Sigmoid colon (tissue), 7 donors: ENCODE results near the gene MFSD2A. TPM values are rescaled to one million over a fixed set of nuclear protein-coding genes. Genes with fewer than 3 reads are reported as not detected.

ENCODE experiments used
- DNase-seq: peaks from one replicate; pipeline ENCODE4 v3.0.0-alpha.2; 2019
- H3K27ac ChIP-seq, 4 donors: fragments of 200-600 bp; sonication (generic); one replicate each; pipeline ENCODE4 v1.5.1; 2016 to 2019; ENCODE audit warnings: mild to moderate bottlenecking in 1 of 4
- H3K27me3 ChIP-seq, 3 donors: fragments of 200-600 bp; sonication (generic); one replicate each; pipeline ENCODE4 v1.5.1; 2019; ENCODE audit warnings: mild to moderate bottlenecking in 1 of 3
- H3K36me3 ChIP-seq, 4 donors: fragments of 200-600 bp; sonication (generic); one replicate each; pipeline ENCODE4 v1.5.1; 2016 to 2019
- H3K4me1 ChIP-seq, 4 donors: fragments of 200-600 bp; sonication (generic); one replicate each; pipeline ENCODE4 v1.5.1; 2017 to 2019
- H3K4me3 ChIP-seq, 4 donors: fragments of 200-600 bp; sonication (generic); one replicate each; pipeline ENCODE4 v1.5.1; 2017 to 2019; ENCODE audit warnings: mild to moderate bottlenecking in 2 of 4, moderate library complexity in 1 of 4
- H3K9me3 ChIP-seq, 4 donors: fragments of 200-600 bp in 3 of 4; sonication (generic) in 3 of 4; one replicate each; pipeline versions ENCODE4 v1.5.1 to v1.6.1; 2013 to 2019
- CTCF ChIP-seq, 4 experiments: fragments of 450-650 bp in 3 of 4; fragments of 200-600 bp in 1 of 4; IDR thresholded peaks; one replicate each; pipeline ENCODE4 v1.5.1; 2016 to 2019; ENCODE audit warnings: antibody characterized with exemption in 4 of 4, mild to moderate bottlenecking in 3 of 4, moderate library complexity in 2 of 4
- EP300 ChIP-seq, 4 donors: sonication (generic); formaldehyde crosslinking; IDR thresholded peaks; one replicate each; pipeline ENCODE4 v1.6.1; 2017; ENCODE audit warnings: antibody characterized with exemption in 4 of 4
- POLR2A ChIP-seq, 2 donors: fragments of 450-650 bp; IDR thresholded peaks; one replicate each; pipeline ENCODE4 v1.6.1; 2016; ENCODE audit warnings: antibody characterized with exemption in 2 of 2, mild to moderate bottlenecking in 2 of 2, moderate library complexity in 2 of 2
- POLR2AphosphoS5 ChIP-seq, 4 donors: sonication (generic); formaldehyde crosslinking; IDR thresholded peaks; one replicate each; pipeline ENCODE4 v1.6.1; 2017; ENCODE audit warnings: antibody characterized with exemption in 4 of 4
- WGBS, 2 donors: extraction: QIAGEN DNeasy Blood & Tissue Kit; methylation state at CpG; one replicate each; pipeline ENCODE4 v1.1.7; 2013; 5-methylcytosine and 5-hydroxymethylcytosine counted together
- intact Hi-C: fragments of 100-400 bp; cut with DNase I; formaldehyde crosslinking; loops from one replicate; pipeline ENCODE4 v1.15.1; 2023
- polyA plus RNA-seq, 3 donors: library from polyadenylated mRNA; stranded (reverse); fragments of 200-250 nt; gene quantifications; one replicate each; pipeline ENCODE4 v1.2.3, GENCODE V29; 2013
- total RNA-seq, 4 donors: library from RNA; depleted of rRNA; stranded (reverse); fragments of >200 nt; gene quantifications; one replicate each; pipeline ENCODE4 v1.1.0, GENCODE V29; 2016
- donor health status: healthy with polysubstance abuse.
- donor health status: Bipolar disorder and iron deficiency.
- donor health status: healthy.

The MFSD2A gene
- total and polyA plus RNA-seq, 7 donors: 1.3 to 26.5 (median 5.0) TPM

- peak overlapping the region in 3 of 4 donors; percentile 53 to 63 (median 58) for H3K27ac ChIP-seq
- H3K4me3 ChIP-seq: peak overlapping the region; percentile 22 to 61 (median 50)
- H3K36me3 ChIP-seq: no peaks in the 10 kb centered on the region
- intact Hi-C loops: no loop called here
- no peaks in the 10 kb centered on the region for H3K27me3 ChIP-seq
- no peaks in the 10 kb centered on the region for H3K9me3 ChIP-seq
- DNase-seq: no peak
- TF ChIP-seq POLR2AphosphoS5 (IDR thresholded peaks at IDR 0.05) (no peak), CTCF (IDR thresholded peaks at IDR 0.05) (no peak), EP300 (IDR thresholded peaks at IDR 0.05) (no peak), POLR2A (IDR thresholded peaks at IDR 0.05) (no peak)
- WGBS, 2 donors: 4 to 15% methylated on average over 36 of the region's 36 CpGs
- H3K4me1 ChIP-seq: peaks cover 0 to 43% (median 32%) of the 10 kb centered on the region in 4 donors
Observed at GRCh38 chr1:39955547-39956539, 898 bp downstream of the MFSD2A start.

- Histone ChIP-seq H3K27ac (no peak overlapping the region), H3K4me3 (no peak overlapping the region), H3K9me3 (no peaks in the 10 kb centered on the region), H3K27me3 (no peaks in the 10 kb centered on the region), H3K4me1 (peaks cover 0 to 32% (median 22%) of the 10 kb centered on the region in 4 donors), H3K36me3 (no peaks in the 10 kb centered on the region)
- intact Hi-C loops: no loop called here
- DNase-seq: no peak
- no peak for TF ChIP-seq POLR2AphosphoS5 (IDR thresholded peaks at IDR 0.05)
- TF ChIP-seq EP300 (IDR thresholded peaks at IDR 0.05): no peak
- no peak for TF ChIP-seq CTCF (IDR thresholded peaks at IDR 0.05)
- TF ChIP-seq POLR2A (IDR thresholded peaks at IDR 0.05): no peak
- 85 to 92% methylated on average over 3 of the region's 3 CpGs for WGBS, 2 donors
Observed at GRCh38 chr1:39957299-39958015, 2.5 kb downstream of the MFSD2A start.

GRCh38 chr1:39958403-39959200 is 3.7 kb downstream of the MFSD2A start:
- intact Hi-C loops: no loop called here
- Histone ChIP-seq H3K36me3 (no peaks in the 10 kb centered on the region), H3K4me3 (no peak overlapping the region), H3K27ac (no peak overlapping the region), H3K27me3 (no peaks in the 10 kb centered on the region), H3K4me1 (peaks cover 0 to 23% (median 19%) of the 10 kb centered on the region in 4 donors), H3K9me3 (no peaks in the 10 kb centered on the region)
- no peak for DNase-seq
- 80 to 85% methylated on average over 7 of the region's 7 CpGs for WGBS, 2 donors
- TF ChIP-seq POLR2AphosphoS5 (IDR thresholded peaks at IDR 0.05) (no peak), EP300 (IDR thresholded peaks at IDR 0.05) (no peak), POLR2A (IDR thresholded peaks at IDR 0.05) (no peak), CTCF (IDR thresholded peaks at IDR 0.05) (no peak)

GRCh38 chr1:39959651-39960333 is 4.8 kb downstream of the MFSD2A start:
- Histone ChIP-seq H3K4me3 (no peak overlapping the region), H3K27me3 (no peaks in the 10 kb centered on the region), H3K9me3 (no peaks in the 10 kb centered on the region), H3K27ac (no peak overlapping the region), H3K4me1 (peaks cover 0 to 16% (median 16%) of the 10 kb centered on the region in 4 donors), H3K36me3 (no peaks in the 10 kb centered on the region)
- TF ChIP-seq POLR2A (IDR thresholded peaks at IDR 0.05): no peak
- no peak for TF ChIP-seq POLR2AphosphoS5 (IDR thresholded peaks at IDR 0.05)
- TF ChIP-seq CTCF (IDR thresholded peaks at IDR 0.05): no peak
- no peak for TF ChIP-seq EP300 (IDR thresholded peaks at IDR 0.05)
- intact Hi-C loops: no loop called here
- WGBS, 2 donors: 82 to 90% methylated on average over 12 of the region's 12 CpGs
- DNase-seq: no peak
